Measurements from ENCODE around the gene FAF1.

DNA sequence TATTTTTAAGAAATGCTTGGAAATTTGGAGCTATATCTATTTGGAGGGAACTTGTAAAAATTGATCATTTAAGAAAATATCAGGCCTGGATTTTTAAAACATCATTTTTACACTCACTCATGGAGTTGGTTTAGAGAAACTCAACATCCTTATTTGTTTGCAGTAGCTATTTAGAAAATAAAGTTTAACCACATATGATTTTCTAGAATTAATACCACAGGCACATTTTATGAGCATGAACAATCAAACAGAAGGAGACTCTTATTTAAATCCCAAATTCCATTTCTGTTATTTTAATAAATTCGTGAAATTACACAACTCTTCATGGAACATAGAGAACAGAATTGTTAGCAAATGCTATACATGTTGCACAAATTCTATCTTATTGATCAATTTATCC, 13.2 kb upstream of the FAF1 start:
- TF ChIP-seq, protein P1, sequence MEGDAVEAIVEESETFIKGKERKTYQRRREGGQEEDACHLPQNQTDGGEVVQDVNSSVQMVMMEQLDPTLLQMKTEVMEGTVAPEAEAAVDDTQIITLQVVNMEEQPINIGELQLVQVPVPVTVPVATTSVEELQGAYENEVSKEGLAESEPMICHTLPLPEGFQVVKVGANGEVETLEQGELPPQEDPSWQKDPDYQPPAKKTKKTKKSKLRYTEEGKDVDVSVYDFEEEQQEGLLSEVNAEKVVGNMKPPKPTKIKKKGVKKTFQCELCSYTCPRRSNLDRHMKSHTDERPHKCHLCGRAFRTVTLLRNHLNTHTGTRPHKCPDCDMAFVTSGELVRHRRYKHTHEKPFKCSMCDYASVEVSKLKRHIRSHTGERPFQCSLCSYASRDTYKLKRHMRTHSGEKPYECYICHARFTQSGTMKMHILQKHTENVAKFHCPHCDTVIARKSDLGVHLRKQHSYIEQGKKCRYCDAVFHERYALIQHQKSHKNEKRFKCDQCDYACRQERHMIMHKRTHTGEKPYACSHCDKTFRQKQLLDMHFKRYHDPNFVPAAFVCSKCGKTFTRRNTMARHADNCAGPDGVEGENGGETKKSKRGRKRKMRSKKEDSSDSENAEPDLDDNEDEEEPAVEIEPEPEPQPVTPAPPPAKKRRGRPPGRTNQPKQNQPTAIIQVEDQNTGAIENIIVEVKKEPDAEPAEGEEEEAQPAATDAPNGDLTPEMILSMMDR (IDR thresholded peaks at IDR 0.05 in 4 of 5, conservative IDR thresholded peaks at IDR 0.05 in 1 of 5): no peak
- TF ChIP-seq POLR2A (IDR thresholded peaks at IDR 0.05): no peak
